Esophagus squamous epithelium (tissue), 4 donors: ENCODE data around the gene BNC1.

Experiments used
- CTCF ChIP-seq, 6 experiments: fragments of 450-650 bp in 4 of 6; fragments of 200-600 bp in 2 of 6; sonication (generic) in 2 of 6; IDR thresholded peaks; one replicate each; pipeline ENCODE4 v1.5.1; 2016 to 2019; ENCODE audit warnings: antibody characterized with exemption in 6 of 6, mild to moderate bottlenecking in 4 of 6, moderate library complexity in 4 of 6
- POLR2A ChIP-seq, 4 donors: fragments of 450-650 bp; IDR thresholded peaks; one replicate each; pipeline ENCODE4 v1.6.1; 2017; ENCODE audit warnings: antibody characterized with exemption in 4 of 4, mild to moderate bottlenecking in 4 of 4, moderate library complexity in 3 of 4

GRCh38 chr15:83324799-83325198 is 40.3 kb upstream of the BNC1 start:
- no peak for TF ChIP-seq CTCF (IDR thresholded peaks at IDR 0.05)
- TF ChIP-seq POLR2A (IDR thresholded peaks at IDR 0.05), result no peak
